Activated T-cell treated with anti-CD3 and anti-CD28 coated beads for 24 hours (primary cell): ENCODE results near the gene SCN7A.

Source experiments
- DNase-seq: peaks from one replicate; pipeline ENCODE4 v3.0.0-alpha.2; 2020; ENCODE audit warnings: low read depth

The SCN7A gene

DNA sequence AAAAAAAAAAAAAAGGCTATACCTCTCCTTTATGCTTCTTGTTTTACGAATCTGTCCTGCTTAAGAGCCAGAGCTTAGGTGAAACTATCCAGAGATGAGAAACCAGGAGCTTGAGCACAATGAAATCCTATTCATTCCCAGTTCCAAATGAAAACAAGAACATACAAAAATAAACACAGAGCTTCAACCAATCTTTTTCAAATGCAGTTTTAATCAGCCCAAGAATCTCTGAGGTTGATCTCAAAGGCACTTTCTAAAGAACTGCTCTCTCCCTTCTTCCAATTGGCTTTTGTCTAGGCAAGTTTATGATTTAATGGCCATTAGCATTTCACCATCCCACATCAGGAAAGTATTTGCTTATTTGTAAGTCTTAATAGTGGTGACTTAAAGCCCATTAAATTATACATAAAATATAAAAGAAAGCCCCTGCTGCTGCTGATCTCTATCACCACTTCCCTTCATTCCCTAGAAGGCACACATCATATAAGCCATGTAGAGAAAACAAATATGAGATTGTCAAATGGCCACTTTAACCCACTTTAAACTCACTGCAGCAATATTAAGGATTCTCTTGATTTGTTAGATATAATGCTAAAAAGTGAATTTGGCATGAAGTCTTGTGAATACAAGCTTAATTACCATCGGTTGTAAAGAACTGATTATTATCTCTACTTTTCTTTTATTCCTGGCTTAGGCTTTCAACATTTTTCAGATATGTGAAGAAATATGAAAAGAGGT, 89.0 kb downstream of the SCN7A start:
- no peak for DNase-seq

- DNase-seq: no peak
Measured at GRCh38 chr2:166394245-166394644, 99.8 kb downstream of the SCN7A start.

GRCh38 chr2:166393008-166393407, 101.0 kb downstream of the SCN7A start:
- DNase-seq: no peak

GRCh38 chr2:166388481-166389070, 105.5 kb downstream of the SCN7A start:
- no peak for DNase-seq

- DNase-seq: no peak
Measured at GRCh38 chr2:166385313-166385712, 108.7 kb downstream of the SCN7A start.

GRCh38 chr2:166384774-166385173, 109.3 kb downstream of the SCN7A start:
- DNase-seq: no peak

DNA sequence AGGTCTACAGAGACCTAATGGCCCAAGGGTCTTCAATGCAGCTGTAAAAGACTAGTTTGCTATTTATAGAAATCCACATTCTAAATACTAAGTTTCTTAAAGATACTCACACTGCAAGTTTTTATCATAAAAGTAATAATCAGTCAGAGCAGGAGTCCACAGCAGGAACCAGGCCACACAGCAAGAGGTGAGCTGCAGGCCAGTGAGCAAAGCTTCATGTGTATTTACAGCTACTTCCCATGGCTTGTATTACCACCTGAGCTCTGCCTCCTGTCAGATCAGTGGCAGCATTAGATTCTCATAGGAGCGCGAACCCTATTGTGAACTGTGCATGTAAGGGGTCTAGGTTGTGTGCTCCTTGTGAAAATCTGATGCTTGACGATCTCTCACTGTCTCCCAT, 111.6 kb downstream of the SCN7A start:
- DNase-seq: no peak

GRCh38 chr2:166380615-166381014, 113.4 kb downstream of the SCN7A start:
- no peak for DNase-seq

- DNase-seq: no peak
Measured at GRCh38 chr2:166376873-166377272, 117.2 kb downstream of the SCN7A start.

DNA sequence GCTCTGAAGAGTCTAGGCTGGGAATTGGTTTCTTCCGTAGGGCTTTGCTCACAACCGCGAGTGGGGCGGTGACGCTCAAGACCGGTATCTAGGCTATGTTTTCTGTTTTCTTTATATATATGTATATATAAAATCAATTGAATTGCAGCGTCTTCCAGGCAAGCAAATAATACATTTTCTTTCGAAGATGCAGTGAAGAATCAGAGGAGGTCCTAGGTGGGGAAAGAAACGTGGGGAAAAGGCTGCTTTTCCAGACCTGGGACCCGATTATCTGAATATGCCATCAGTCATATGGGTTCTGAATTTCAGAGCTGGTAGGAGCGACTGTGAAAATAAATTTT, 117.6 kb downstream of the SCN7A start:
- DNase-seq: no peak

GRCh38 chr2:166375736-166376487, 118.1 kb downstream of the SCN7A start, which contains the start of gene SCN9A:
Gene SCN9A, minus strand, starts transcription at chr2:166375944. Its CDS starts 64,188 bp downstream, at chr2:166311756.
- no peak for DNase-seq

DNA sequence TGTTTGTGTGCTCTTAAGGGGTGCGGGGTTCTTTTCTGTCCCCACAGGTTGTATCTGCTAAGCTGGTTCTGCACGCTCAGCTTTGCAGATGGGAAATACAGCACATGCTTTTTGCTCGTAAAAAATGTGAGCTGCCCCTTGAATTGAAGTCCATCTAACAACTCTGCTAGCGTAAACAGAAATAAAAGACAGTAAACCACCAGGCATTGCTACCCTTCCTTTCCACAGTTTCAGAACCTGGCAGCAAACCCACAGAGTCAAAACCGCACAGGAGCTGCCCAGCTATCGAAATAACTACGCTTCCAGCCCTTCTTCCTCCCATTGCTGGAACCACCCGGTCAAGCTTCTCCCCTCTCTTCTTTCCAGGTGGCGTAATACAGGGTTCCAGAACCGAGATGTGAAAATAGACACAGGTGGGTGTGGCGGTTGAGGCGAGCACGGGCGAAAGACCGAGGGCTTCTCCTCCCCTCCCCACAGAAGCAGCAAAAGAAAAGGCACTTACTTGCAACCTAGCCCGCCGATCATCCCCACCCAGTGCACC, 118.8 kb downstream of the SCN7A start:
- DNase-seq: no peak

- DNase-seq: no peak
Measured at GRCh38 chr2:166373951-166374350, 120.1 kb downstream of the SCN7A start.

- no peak for DNase-seq
Measured at GRCh38 chr2:166373539-166373938, 120.5 kb downstream of the SCN7A start.

DNA sequence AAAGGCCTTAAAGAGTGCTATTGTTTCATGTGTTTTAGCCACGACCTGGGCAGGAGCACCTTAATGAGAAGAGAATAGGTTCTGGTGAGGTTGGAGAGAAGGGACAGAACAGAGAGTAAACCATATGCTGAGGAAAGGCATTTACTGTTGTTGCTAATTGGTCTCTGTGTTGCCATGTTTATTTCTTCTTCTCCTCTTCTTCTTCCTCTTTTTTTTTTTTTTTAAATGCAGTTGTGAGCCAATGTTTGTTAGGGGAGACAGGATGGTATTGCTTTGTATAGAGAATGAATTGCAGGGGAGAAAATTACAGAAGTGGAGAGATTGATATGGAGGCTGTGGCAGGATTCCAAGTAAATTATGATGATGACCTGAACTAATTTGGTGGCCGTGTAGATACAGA, 120.9 kb downstream of the SCN7A start:
- no peak for DNase-seq

DNA sequence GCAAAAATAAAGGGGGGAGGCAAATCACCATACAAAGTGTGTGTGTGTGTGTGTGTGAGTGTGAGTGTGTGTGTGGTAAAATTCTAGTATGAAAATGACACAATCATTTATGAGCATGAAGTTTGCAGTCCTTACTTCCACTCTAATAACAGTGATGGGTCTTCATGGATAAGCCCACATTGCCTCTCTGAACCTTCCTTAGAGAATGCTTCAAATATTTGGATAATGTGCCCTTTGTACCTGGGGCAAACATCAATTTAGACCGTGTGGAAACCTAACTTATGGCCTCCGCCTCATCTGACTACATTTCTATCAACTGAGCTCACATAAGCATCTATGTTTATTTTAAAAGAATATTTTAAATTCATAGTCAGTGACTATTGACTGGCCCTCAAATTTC, 122.0 kb downstream of the SCN7A start:
- no peak for DNase-seq

GRCh38 chr2:166365803-166366420, 128.1 kb downstream of the SCN7A start:
- no peak for DNase-seq

DNA sequence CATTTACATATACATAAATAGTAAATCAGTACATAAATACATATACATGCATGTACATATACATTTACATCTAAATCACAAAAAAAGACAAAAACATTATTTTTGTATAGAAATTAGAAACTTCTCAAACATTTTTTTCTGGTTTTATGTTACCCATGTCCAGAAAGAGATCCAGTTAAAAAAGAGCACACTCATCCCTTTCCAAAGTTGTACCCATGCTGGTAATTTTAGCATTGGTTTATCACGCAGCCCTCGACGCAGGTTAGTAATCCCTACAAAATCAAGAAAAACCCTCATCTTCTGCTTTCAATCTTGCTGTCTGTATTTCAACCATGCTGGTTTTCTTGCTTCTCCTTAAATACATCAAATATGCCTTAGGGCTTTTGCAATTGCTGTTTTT, 128.8 kb downstream of the SCN7A start:
- no peak for DNase-seq

GRCh38 chr2:166364476-166365161, 129.4 kb downstream of the SCN7A start:
- no peak for DNase-seq

DNA sequence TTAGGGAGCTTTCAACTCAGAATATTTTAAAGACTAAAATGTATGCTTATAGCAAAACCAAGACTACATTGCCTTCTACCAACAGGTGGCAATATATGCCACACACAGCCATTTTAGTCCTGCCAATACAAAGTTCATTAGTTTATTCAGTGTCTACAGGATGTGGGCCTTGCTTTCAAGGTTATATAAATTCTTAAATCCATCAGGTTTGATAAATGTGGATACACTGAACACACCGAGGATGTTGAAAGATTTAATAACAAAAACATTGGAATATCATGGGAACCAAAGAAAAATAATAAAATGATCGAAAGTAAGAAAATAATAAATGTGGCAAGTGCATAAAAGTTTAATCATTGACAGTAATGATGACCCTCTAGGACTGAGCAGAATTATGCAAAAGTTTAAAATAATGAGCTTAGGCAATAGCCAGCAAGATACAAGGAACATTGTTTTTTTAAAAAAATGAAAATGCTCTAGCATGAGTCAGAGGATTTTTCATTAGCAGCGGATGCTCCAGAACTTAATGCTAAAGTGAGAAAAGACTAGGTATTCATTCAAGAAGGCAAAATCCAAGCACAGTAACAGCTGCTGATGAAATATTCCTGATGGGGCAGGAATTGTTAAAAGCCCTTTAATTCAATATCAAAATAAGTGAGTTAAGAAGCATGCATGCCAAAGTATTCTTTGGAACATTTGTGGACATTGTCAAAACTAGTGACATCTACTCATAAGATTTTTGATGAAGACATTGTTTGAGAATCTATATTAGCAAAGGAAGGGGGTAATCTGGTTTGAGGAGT, 132.5 kb downstream of the SCN7A start:
- no peak for DNase-seq

- DNase-seq: no peak
Measured at GRCh38 chr2:166360906-166361305, 133.1 kb downstream of the SCN7A start.
